Neural cell (in vitro differentiated cells): ENCODE measurements around the gene ZSCAN5A. TPM values are rescaled to one million over a fixed set of nuclear protein-coding genes. Genes with fewer than 3 reads are reported as not detected.

Experiments used
- H2AFZ ChIP-seq: fragments of 200-600, 300-800 bp; sonication (generic), shearing (Covaris generic); 2 replicates; pipeline ENCODE4 v1.6.0; 2014; ENCODE audit warnings: low read depth, mild to moderate bottlenecking, antibody characterized with exemption, low read length, moderate library complexity
- H3F3A ChIP-seq: fragments of 200-600 bp; shearing (Covaris generic); 2 replicates; pipeline ENCODE4 v1.6.1; 2016; ENCODE audit warnings: mild to moderate bottlenecking, moderate library complexity, mixed read lengths, antibody characterized with exemption, low read length; ENCODE audit not compliant: insufficient read depth, poor library complexity, severe bottlenecking
- H3K27ac ChIP-seq: fragments of 200-600, 300-800 bp; sonication (generic), shearing (Covaris generic); 2 replicates; pipeline ENCODE4 v1.5.1; 2014; ENCODE audit warnings: mild to moderate bottlenecking, low read length, moderate library complexity
- H3K27me3 ChIP-seq: fragments of 300-800, 200-600 bp; sonication (generic), shearing (Covaris generic); 2 replicates; pipeline ENCODE4 v1.6.0; 2014; ENCODE audit warnings: mild to moderate bottlenecking, low read depth, low read length, moderate library complexity; ENCODE audit not compliant: insufficient read depth
- H3K36me3 ChIP-seq: fragments of 300-800, 200-600 bp; sonication (generic), shearing (Covaris generic); 2 replicates; pipeline ENCODE4 v1.5.1; 2014; ENCODE audit warnings: mild to moderate bottlenecking, antibody characterized with exemption, low read length, moderate library complexity; ENCODE audit not compliant: insufficient read depth
- H3K4me2 ChIP-seq: fragments of 300-800, 200-600 bp; sonication (generic), shearing (Covaris generic); 2 replicates; pipeline ENCODE4 v1.6.0; 2014; ENCODE audit warnings: mild to moderate bottlenecking, low read length
- H3K4me3 ChIP-seq: fragments of 300-800, 200-600 bp; sonication (generic), shearing (Covaris generic); 2 replicates; pipeline ENCODE4 v1.5.1; 2014; ENCODE audit warnings: mild to moderate bottlenecking, low read length, moderate library complexity
- H3K79me2 ChIP-seq: fragments of 200-600 bp; shearing (Covaris generic); replicated peaks from 2 replicates; pipeline ENCODE4 v1.6.0; 2014; ENCODE audit warnings: mild to moderate bottlenecking, low read length, moderate library complexity; ENCODE audit not compliant: insufficient read depth
- H3K9ac ChIP-seq: fragments of 300-800, 200-600 bp; sonication (generic), shearing (Covaris generic); 2 replicates; pipeline ENCODE4 v1.6.1; 2016; ENCODE audit warnings: mild to moderate bottlenecking, low read length, mixed read lengths
- H3K9me2 ChIP-seq: fragments of 200-600 bp; shearing (Covaris generic); 2 replicates; pipeline ENCODE4 v1.6.1; 2016; ENCODE audit warnings: mild to moderate bottlenecking, low read length, mixed read lengths; ENCODE audit not compliant: insufficient read depth
- H3K9me3 ChIP-seq: fragments of 200-600, 300-800 bp; sonication (generic), shearing (Covaris generic); 2 replicates; pipeline ENCODE4 v1.6.1; 2016; ENCODE audit warnings: mild to moderate bottlenecking, mixed run types, low read length, moderate library complexity, mixed read lengths
- H4K20me1 ChIP-seq: fragments of 200-600 bp; shearing (Covaris generic); 2 replicates; pipeline ENCODE4 v1.6.1; 2016; ENCODE audit warnings: mild to moderate bottlenecking, mixed run types; ENCODE audit not compliant: insufficient read depth
- CTCF ChIP-seq: fragments of 450-650 bp; IDR thresholded peaks from 2 replicates; pipeline ENCODE4 v1.5.1; 2014; ENCODE audit warnings: antibody characterized with exemption, mild to moderate bottlenecking, moderate library complexity; ENCODE audit not compliant: poor library complexity, severe bottlenecking
- EP300 ChIP-seq: fragments of 450-650 bp; conservative IDR thresholded peaks from 2 replicates; pipeline ENCODE4 v1.6.1; 2014; ENCODE audit warnings: antibody characterized with exemption, mild to moderate bottlenecking, moderate library complexity; ENCODE audit not compliant: poor library complexity, severe bottlenecking
- EZH2 ChIP-seq: fragments of 200-600, 300-800 bp; shearing (Covaris generic), sonication (generic); IDR thresholded peaks from 2 replicates; pipeline ENCODE4 v1.6.1; 2014; ENCODE audit warnings: antibody characterized with exemption, low read length, borderline replicate concordance, mild to moderate bottlenecking; ENCODE audit not compliant: insufficient read depth, poor library complexity, severe bottlenecking
- MXI1 ChIP-seq: fragments of 450-650 bp; conservative IDR thresholded peaks from 2 replicates; pipeline ENCODE4 v1.6.1; 2014; ENCODE audit warnings: antibody characterized with exemption, mild to moderate bottlenecking; ENCODE audit not compliant: poor library complexity, severe bottlenecking
- POLR2AphosphoS5 ChIP-seq: IDR thresholded peaks from 2 replicates; pipeline ENCODE4 v1.6.1; 2012
- RAD21 ChIP-seq: fragments of 450-650 bp; conservative IDR thresholded peaks from 2 replicates; pipeline ENCODE4 v1.6.1; 2014; ENCODE audit warnings: antibody characterized with exemption, mild to moderate bottlenecking, moderate library complexity
- REST ChIP-seq: IDR thresholded peaks from 2 replicates; pipeline ENCODE4 v1.6.1; 2012; ENCODE audit warnings: borderline replicate concordance
- SMC3 ChIP-seq: fragments of 450-650 bp; conservative IDR thresholded peaks from 2 replicates; pipeline ENCODE4 v1.6.1; 2014; ENCODE audit warnings: antibody characterized with exemption, mild to moderate bottlenecking, moderate library complexity; ENCODE audit not compliant: poor library complexity
- TAF1 ChIP-seq: IDR thresholded peaks from 2 replicates; pipeline ENCODE4 v1.6.1; 2012; ENCODE audit warnings: low read depth
- polyA plus RNA-seq: library from polyadenylated mRNA; depleted of rRNA; stranded (reverse); fragments of >200 nt; gene quantifications from 2 replicates; pipeline ENCODE4 v1.2.3, GENCODE V29; 2014

ZSCAN5A gene
- polyA plus RNA-seq, 1 donor from 2014 or later = 9.2 TPM

- no peaks in the 10 kb centered on the region for H3K9me2 ChIP-seq
- H3K4me3 ChIP-seq = no peak overlapping the region
- H3K9me3 ChIP-seq = no peaks in the 10 kb centered on the region
- no peaks in the 10 kb centered on the region for H3K27me3 ChIP-seq
- no peaks in the 10 kb centered on the region for H3K36me3 ChIP-seq
- no peak overlapping the region for H3K27ac ChIP-seq
- no peaks in the 10 kb centered on the region for H3K79me2 ChIP-seq
- TF ChIP-seq POLR2AphosphoS5 (no peak), MXI1 (no peak), SMC3 (no peak), CTCF (no peak), EP300 (no peak)
- no peak overlapping the region for H3K9ac ChIP-seq
- no peak overlapping the region for H2AFZ ChIP-seq
- no peak overlapping the region for H3K4me2 ChIP-seq
- H4K20me1 ChIP-seq = no peaks in the 10 kb centered on the region
- H3F3A ChIP-seq = no peaks in the 10 kb centered on the region
These were observed 20.1 kb downstream of the ZSCAN5A start for GRCh38 chr19:56294549-56294948.

- no peaks in the 10 kb centered on the region for H3K9me3 ChIP-seq
- H3K36me3 ChIP-seq = no peaks in the 10 kb centered on the region
- H3F3A ChIP-seq = no peaks in the 10 kb centered on the region
- TF ChIP-seq TAF1 = no peak
- no peak for TF ChIP-seq EP300
- no peak for TF ChIP-seq CTCF
- no peak for TF ChIP-seq POLR2AphosphoS5
- no peak for TF ChIP-seq RAD21
- no peak for TF ChIP-seq EZH2
- no peak for TF ChIP-seq REST
- no peak for TF ChIP-seq SMC3
- no peak for TF ChIP-seq MXI1
- no peaks in the 10 kb centered on the region for H3K9me2 ChIP-seq
- H4K20me1 ChIP-seq = no peaks in the 10 kb centered on the region
- H3K9ac ChIP-seq = no peak overlapping the region
- H3K27me3 ChIP-seq = no peaks in the 10 kb centered on the region
- no peak overlapping the region for H3K4me2 ChIP-seq
- no peaks in the 10 kb centered on the region for H3K79me2 ChIP-seq
- no peak overlapping the region for H2AFZ ChIP-seq
- H3K27ac ChIP-seq = no peak overlapping the region
- H3K4me3 ChIP-seq = no peak overlapping the region
These were observed 22.8 kb downstream of the ZSCAN5A start for GRCh38 chr19:56291867-56292266.
